ENCODE measurements around the gene ZNF366. TPM values are rescaled to one million over a fixed set of nuclear protein-coding genes. Genes with fewer than 3 reads are reported as not detected.

ZNF366 gene
- total RNA-seq, 1 experiment from 2014 or later = not detected

GRCh38 chr5:72523960-72524582, 16.9 kb upstream of the ZNF366 start:
- Histone ChIP-seq H3K4me1 (no peaks in the 10 kb centered on the region), H3K4me3 (ENCODE audit: low read depth, low read length) (no peak overlapping the region), H3K27me3 (replicated peaks; ENCODE audit: control insufficient read depth, insufficient read depth, low read length) (no peaks in the 10 kb centered on the region), H3K36me3 (ENCODE audit: control insufficient read depth, insufficient read depth, low read length) (no peaks in the 10 kb centered on the region), H3K9me3 (peaks cover 10% of the 10 kb centered on the region)
- DNase-seq = peak in 1 of 2 experiments; percentile 44
- Mint-ChIP-seq H3K27me3 (ENCODE audit: insufficient read depth, unreplicated experiment) (no peaks in the 10 kb centered on the region), H3K4me1 (ENCODE audit: low read depth, unreplicated experiment) (no peaks in the 10 kb centered on the region), H3K9me3 (ENCODE audit: unreplicated experiment) (peaks cover 28% of the 10 kb centered on the region), H3K27ac (ENCODE audit: unreplicated experiment) (no peak overlapping the region), H3K36me3 (ENCODE audit: insufficient read depth, unreplicated experiment) (no peaks in the 10 kb centered on the region), H3K4me3 (ENCODE audit: unreplicated experiment) (no peak overlapping the region)
- intact Hi-C loops (cut with micrococcal nuclease; ENCODE audit: unreplicated experiment) = loop anchor here (1.0 kb wide), 2 partner anchors 130 to 158 kb away; no protein-coding TSS in a partner anchor
- CTCF ChIA-PET = interaction anchor here (0.5 to 2.0 kb wide), 7 partner anchors 13 to 168 kb away, joined by 3 to 30 read pairs (median 3); no protein-coding TSS in a partner anchor
- no TSS peak for BruUV-seq (replicated peaks)
- POLR2A ChIA-PET = no interaction called here
- peak; percentile 21 to 55 for TF ChIP-seq CTCF (IDR thresholded peaks at IDR 0.05; ENCODE audit: insufficient read depth in 1 of 2, low read depth in 1 of 2, low read length in 1 of 2, severe bottlenecking in 1 of 2, unreplicated experiment in 1 of 2)

DNA sequence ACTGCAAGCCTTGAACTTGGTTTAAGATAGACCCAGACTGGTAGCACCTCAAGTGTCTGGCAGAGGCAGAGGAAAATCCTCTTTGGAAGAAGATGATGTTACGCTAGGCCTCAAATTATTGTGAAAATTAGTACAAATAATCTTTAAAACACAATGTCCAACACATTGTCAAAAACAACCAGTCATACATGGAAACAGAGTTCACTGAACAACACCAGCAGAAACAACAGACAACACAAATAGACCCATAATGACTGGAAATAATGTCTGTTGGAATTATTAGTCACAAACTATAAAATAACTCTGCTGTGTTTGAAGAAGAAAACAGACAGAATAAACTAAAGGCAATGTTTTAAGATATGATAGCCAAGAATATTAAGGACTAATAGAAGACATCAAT, 15.4 kb upstream of the ZNF366 start:
- Mint-ChIP-seq H3K4me3 (ENCODE audit: unreplicated experiment) (no peak overlapping the region), H3K36me3 (ENCODE audit: insufficient read depth, unreplicated experiment) (no peaks in the 10 kb centered on the region), H3K4me1 (ENCODE audit: low read depth, unreplicated experiment) (no peaks in the 10 kb centered on the region), H3K27ac (ENCODE audit: unreplicated experiment) (no peak overlapping the region), H3K27me3 (ENCODE audit: insufficient read depth, unreplicated experiment) (no peaks in the 10 kb centered on the region), H3K9me3 (ENCODE audit: unreplicated experiment) (peaks cover 32% of the 10 kb centered on the region)
- ChIA-PET CTCF (interaction anchor here (1.2 kb wide), 1 partner anchor 156 kb away, joined by 3 read pairs; no protein-coding TSS in a partner anchor), POLR2A (no interaction called here)
- intact Hi-C loops (cut with micrococcal nuclease; ENCODE audit: unreplicated experiment) = no loop called here
- no peak overlapping the region for H3K4me3 ChIP-seq (ENCODE audit: low read depth, low read length)
- H3K36me3 ChIP-seq (ENCODE audit: control insufficient read depth, insufficient read depth, low read length) = no peaks in the 10 kb centered on the region
- no peaks in the 10 kb centered on the region for H3K27me3 ChIP-seq (replicated peaks; ENCODE audit: control insufficient read depth, insufficient read depth, low read length)
- TF ChIP-seq CTCF (IDR thresholded peaks at IDR 0.05; ENCODE audit: insufficient read depth in 1 of 2, low read depth in 1 of 2, low read length in 1 of 2, severe bottlenecking in 1 of 2, unreplicated experiment in 1 of 2) = no peak
- H3K4me1 ChIP-seq = no peaks in the 10 kb centered on the region
- no TSS peak for BruUV-seq (replicated peaks)
- peaks cover 10% of the 10 kb centered on the region for H3K9me3 ChIP-seq
- no peak for DNase-seq

- Mint-ChIP-seq H3K27me3 (ENCODE audit: insufficient read depth, unreplicated experiment) (no peaks in the 10 kb centered on the region), H3K4me1 (ENCODE audit: low read depth, unreplicated experiment) (no peaks in the 10 kb centered on the region), H3K4me3 (ENCODE audit: unreplicated experiment) (no peak overlapping the region), H3K9me3 (ENCODE audit: unreplicated experiment) (peaks cover 32% of the 10 kb centered on the region), H3K36me3 (ENCODE audit: insufficient read depth, unreplicated experiment) (no peaks in the 10 kb centered on the region), H3K27ac (ENCODE audit: unreplicated experiment) (no peak overlapping the region)
- no TSS peak for BruUV-seq (replicated peaks)
- Histone ChIP-seq H3K4me3 (ENCODE audit: low read depth, low read length) (no peak overlapping the region), H3K27me3 (replicated peaks; ENCODE audit: control insufficient read depth, insufficient read depth, low read length) (no peaks in the 10 kb centered on the region), H3K36me3 (ENCODE audit: control insufficient read depth, insufficient read depth, low read length) (no peaks in the 10 kb centered on the region), H3K9me3 (peaks cover 10% of the 10 kb centered on the region), H3K4me1 (no peaks in the 10 kb centered on the region)
- intact Hi-C loops (cut with micrococcal nuclease; ENCODE audit: unreplicated experiment) = no loop called here
- ChIA-PET CTCF (no interaction called here), POLR2A (no interaction called here)
- no peak for DNase-seq
- no peak for TF ChIP-seq CTCF (IDR thresholded peaks at IDR 0.05; ENCODE audit: insufficient read depth in 1 of 2, low read depth in 1 of 2, low read length in 1 of 2, severe bottlenecking in 1 of 2, unreplicated experiment in 1 of 2)
Observed at GRCh38 chr5:72519111-72519510, 11.9 kb upstream of the ZNF366 start.

All from Caco-2 (cell line).